HG02885 (cell line): Measurements from ENCODE around the gene OCIAD1.
"Not testable (repeated sequence)": the region's sequence is repeated elsewhere in the genome, so short reads cannot be mapped to it uniquely, and the experiment has no call there.

Experiments used
- ATAC-seq: cut with Tn5 transposase; IDR thresholded peaks from one replicate; pipeline ENCODE4 v1.9.1; 2021; ENCODE audit warnings: mild to moderate bottlenecking; ENCODE audit not compliant: unreplicated experiment, poor library complexity

OCIAD1 gene

DNA sequence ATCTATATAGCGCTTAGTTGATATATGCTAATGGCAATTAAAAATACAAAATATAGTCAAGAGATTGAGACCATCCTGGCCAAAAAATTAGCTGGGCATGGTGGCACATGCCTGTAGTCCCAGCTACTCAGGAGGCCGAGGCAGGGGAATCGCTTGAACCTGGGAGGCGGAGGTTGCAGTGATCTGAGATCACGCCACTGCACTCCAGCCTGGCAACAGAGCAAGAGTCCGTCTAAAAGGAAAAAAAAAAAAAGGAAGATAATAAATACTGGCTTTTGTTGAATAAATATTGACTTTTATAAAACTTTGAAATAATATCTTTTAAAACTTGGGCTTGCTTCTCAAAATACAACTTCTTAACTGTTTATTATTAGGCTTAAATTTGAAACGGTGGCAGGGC lies 14.6 kb upstream of the OCIAD1 start:
- not testable (repeated sequence) for ATAC-seq

DNA sequence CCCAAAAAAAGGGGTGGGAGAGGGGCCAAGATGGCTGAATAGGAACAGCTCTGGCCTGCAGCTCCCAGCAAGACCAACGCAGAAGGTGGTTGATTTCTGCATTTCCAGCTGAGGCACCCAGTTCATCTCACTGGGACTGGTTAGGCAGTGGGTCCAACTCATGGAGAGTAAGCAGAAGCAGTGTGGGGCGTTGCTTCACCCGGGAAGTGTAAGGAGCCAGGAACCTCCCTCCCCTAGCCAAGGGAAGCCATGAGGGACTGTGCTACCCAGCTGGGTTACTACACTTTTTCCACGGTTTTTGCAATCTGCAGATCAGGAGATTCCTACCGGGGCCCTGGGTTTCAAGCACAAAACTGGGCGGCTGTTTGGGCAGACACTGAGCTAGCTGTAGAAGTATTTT lies 13.9 kb upstream of the OCIAD1 start:
- ATAC-seq: no peak

DNA sequence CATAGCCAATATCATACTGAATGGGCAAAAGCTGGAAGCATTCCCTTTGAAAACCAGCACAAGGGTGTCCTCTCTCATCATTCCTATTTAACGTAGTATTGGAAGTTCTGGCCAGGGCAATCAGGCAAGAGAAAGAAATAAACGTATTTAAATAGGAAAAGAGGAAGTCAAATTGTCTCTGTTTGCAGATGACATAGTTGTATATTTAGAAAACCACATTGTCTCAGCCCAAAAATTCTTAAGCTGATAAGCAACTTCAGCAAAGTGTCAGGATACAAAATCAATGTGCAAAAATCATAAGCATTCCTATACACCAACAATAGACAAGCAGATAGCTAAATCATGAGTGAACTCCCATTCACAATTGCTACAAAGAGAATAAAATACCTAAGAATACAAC lies 9.5 kb upstream of the OCIAD1 start:
- not testable (repeated sequence) for ATAC-seq

DNA sequence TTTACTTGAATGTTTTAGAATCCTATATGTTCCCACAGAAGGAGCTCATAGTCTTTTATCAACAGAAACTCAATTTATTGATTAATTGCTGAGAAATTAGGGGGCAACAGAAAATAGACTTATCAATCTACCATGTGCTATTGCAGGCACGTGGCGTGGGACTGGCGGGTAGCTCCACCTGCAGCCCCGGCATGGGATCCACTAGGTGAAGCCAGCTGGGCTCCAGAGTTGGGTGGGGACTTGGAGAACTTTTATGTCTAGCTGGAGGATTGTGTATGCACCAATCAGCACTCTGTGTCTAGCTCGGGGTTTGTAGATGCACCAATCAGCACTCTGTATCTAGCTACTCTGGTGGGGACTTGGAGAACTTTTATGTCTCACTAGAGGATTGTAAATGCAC lies 3.3 kb upstream of the OCIAD1 start:
- no peak for ATAC-seq

DNA sequence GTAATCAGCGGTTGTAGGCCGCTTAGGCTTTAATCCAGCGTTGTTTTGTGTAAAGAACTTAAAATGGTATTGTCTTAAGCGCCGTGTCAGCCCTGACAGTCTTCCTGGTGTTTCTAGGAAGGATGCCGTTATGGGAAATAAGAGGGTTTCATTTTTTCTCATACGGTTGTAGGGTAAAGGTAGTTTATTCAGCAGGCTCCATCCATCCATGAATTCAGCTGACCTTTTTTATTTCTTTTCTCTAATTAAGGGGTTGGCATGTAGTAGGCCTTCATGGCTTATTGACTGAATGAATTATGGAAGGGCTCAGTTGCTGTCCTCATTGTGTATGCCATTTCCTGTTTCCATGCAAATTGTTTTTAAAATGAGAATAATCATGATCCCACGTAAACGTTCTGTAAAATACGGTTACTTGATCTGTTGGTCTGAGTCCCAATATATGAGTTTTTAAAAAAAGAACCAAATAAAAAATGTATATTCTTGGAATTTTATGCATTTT lies 693 bp downstream of the OCIAD1 start:
- ATAC-seq: no peak

DNA sequence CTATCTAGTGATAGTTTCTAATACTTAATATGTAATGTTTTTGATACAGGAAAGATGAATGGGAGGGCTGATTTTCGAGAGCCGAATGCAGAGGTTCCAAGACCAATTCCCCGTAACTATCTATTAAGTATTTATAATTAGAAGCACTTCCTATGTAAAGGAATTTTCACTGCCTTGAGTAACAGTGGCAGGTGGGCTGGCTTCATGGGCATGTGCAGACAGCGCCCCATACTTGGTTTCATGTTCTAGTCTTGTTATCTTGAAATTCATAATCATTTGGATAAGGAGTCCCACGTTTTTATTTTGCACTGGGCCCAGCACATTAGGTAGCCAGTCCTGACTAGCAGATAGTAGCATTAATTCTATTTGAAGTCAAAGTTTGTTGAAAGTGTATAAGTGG lies 1.7 kb downstream of the OCIAD1 start:
- ATAC-seq: no peak

DNA sequence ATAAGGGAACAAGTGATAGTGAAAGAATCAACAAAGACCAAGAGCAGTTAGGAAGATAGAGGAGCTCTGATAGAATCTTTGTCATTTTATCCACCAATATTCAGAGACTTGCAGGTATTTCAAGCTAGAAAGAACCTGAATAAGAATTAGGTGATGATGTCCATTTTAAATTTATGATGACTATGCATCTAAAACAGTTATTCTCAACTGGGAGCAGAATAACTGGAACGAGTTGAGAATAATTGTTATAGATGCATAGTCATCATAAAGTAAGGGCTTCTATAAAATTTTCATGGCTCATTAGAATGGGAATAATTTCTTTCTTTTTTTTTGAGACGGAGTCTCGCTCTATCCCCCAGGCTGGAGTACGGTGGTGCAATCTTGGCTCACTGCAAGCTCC lies 5.8 kb downstream of the OCIAD1 start:
- no peak for ATAC-seq

DNA sequence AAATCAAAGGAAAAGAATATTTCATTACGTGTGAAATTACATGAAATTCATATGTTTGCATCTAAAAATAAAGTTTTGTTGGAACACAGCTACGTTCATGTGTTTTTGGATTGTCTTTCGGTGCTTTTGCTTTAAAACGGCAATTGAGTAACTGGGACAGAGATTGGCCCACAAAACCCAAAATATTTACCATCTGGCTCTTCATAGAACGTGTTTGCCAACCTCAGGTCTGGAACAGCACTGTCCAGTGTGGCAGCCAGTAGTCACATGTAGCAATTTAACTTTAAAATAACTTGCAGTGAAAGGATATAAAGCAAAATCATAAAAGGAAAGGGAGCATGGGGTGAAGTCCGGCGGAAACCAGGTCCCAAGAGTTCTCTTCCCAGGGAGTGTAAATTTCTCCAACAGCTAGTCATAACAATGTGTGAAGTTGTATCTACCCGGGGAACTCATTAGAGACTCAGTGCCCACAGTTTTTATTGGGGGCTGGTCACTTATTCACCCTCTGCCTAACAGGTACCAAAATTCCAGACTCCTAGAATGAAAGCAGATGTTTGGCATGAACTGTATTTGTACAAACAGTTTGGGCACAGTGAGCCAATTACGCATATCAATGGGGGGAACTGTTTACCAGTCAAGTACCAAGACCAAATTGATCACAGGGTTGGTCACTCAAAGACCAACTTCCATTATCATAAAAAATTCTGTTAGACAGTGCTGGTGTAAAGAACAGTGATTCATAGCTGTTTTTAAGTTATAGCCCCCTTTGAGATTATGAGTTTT lies 10.3 kb downstream of the OCIAD1 start:
- no peak for ATAC-seq

DNA sequence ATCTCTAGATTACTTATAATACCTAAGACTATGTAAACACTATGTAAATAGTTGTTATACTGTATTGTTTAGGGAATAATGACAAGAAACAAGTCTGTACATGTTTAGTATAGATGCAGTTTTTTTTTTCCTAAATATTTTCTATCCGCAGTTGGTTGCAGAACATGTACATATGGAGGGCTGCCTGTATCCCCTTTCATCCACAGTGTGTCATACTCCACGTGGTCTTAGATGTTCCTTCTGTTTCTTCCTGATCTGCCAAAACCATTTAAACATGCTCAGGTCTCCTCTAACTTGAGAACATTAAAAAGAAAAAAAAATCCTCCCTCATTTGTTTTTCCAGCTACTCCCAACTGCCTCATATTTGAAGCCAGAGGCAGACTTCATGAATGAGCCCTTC lies 14.0 kb downstream of the OCIAD1 start:
- ATAC-seq: no peak

DNA sequence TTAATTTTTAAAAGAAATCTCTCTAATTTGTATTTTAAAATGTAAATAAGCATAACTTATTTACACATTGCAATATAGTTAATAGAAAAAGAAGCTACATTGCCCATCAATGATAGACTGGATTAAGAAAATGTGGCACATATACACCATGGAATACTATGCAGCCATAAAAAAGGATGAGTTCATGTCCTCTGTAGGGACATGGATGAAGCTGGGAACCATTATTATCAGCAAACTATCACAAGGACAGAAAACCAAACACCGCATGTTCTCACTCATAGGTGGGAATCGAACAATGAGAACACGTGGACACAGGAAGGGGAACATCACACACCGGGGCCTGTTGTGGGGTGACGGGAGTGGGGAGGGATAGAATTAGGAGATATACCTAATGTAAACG lies 17.9 kb downstream of the OCIAD1 start:
- ATAC-seq: not testable (repeated sequence)

DNA sequence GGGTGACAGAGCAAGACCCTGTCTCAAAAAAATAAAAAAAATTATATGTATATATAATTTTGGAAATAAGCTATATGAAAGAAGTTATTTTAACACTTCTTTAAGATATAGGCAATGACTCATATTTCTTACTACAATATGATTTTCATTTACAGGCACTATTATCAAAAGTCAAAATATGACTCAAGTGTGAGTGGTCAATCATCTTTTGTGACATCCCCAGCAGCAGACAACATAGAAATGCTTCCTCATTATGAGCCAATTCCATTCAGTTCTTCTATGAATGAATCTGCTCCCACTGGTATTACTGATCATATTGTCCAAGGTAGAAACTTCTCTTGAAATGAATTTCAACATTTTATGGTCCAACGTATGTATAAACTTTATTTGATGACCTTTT lies 20.8 kb downstream of the OCIAD1 start:
- no peak for ATAC-seq

DNA sequence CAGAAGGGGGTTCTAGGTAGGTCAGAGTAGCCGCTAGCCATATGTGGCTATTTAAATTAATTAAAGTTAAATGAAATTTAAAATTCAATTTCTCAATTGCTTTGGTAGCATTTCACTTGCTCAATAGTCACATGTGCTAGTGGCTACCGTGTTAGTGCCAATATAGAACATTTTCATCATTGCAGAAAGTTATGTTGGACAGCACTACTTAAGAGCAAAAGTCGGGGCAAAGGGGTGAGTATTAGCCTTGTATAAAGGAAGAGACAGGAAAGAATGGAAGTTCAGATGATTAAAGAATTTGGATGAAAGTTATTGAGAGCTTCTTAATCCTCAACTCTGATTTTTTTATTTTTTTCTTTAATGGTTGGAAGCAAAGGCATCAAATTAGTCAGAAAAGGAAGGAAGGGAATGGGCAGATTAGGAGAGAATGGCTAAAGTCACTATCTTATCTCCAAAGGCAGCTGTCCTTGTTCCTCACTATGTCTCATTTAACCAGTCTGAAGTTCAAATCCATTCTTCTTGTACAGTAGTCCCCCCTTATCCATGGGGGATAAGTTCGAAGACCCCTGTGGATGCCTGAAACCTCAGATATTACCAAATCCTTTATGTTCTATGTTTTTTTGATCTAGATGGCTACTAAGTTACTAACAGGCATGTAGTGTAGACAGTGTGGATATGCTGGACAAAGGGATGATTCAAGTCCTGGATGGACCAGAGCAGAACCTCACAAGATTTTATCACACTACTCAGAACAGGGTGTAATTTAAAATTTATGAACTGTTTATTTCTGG lies 22.9 kb downstream of the OCIAD1 start:
- ATAC-seq: no peak

DNA sequence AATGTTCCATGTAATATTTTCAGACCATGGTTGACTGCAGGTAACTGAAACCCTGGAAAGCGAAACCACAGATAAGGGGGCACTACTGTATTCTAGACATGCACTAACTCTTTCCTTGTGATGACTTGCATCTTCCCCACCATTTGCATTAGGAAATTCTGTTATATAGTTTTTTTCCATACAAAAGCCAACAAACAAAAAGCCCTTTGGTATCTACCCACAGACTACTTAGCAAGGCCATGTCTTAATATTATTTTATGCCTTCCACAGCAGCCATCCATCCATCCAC lies 23.5 kb downstream of the OCIAD1 start:
- no peak for ATAC-seq

DNA sequence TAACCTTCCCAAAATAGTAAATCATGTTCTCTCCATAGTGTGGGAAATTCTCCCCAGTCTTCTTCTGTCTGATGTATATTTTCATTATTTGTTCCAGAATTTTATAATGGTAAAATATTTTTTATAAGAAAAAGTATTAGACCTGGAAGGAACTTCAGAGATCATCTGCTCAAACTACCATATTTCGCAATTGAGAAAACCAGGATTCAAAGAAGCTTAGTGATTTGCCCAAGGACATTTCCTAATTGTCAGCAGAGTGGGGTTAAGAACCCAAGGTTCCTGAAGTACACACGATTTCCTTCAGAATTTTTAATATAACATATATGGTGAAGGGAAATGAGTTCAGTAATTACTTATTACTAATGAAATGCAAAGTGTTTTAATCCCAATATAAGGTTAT lies 24.1 kb downstream of the OCIAD1 start:
- no peak for ATAC-seq

DNA sequence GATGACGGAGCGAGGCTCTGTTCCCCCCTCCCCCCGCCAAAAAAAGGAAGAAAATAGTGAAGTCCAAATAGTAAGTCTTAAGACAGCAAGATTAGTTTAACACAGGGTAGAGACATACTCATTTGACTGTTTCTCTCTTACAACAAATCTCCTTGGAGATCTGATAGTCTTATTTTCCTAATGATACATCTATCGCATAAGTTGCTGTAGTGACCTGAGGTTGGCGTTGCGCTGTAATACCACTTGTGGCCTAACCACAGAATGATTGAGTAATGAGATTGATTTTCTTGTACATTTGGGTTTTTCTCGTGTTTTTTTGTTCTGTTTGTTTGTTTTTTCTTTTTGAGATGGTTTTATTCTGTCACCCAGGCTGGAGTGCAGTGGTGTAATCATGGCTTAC lies 27.2 kb downstream of the OCIAD1 start:
- ATAC-seq: no peak

DNA sequence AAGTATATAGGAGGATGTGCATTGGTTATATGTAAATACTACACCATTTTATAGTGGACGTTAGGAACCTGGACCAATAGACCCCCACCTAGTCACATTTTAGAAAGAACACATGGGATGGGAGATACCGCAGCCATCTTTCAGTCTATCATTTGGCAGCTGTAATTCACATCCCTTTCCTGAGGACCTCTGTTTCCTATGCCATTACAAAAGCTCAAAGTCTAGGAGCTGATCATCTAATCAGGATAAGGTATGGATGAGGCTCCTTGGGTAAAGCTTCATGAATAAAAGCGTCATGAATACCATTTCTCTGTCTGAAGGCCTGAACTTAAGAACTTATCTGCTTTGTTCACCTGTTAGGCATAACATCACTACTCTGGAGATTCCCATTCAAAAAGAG lies 31.1 kb downstream of the OCIAD1 start:
- no peak for ATAC-seq

DNA sequence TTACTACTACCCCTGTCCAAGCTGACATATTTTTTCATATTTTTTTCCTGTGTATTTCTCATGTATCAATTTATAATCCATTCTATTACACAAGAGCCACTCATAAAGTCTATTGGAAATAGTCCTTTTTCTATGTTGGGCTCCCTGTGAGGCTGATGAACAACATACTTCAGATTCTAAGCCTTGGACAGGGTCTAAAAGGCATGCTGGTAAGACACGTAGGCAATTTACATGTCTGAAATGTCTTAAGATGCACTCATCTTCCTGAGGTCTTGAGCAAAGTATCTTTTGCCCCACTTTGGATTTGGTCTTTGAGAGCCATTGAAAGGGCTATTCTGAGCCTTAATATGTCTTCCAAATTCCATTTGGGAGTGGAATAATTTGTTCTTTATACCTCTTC lies 31.8 kb downstream of the OCIAD1 start:
- ATAC-seq: no peak

DNA sequence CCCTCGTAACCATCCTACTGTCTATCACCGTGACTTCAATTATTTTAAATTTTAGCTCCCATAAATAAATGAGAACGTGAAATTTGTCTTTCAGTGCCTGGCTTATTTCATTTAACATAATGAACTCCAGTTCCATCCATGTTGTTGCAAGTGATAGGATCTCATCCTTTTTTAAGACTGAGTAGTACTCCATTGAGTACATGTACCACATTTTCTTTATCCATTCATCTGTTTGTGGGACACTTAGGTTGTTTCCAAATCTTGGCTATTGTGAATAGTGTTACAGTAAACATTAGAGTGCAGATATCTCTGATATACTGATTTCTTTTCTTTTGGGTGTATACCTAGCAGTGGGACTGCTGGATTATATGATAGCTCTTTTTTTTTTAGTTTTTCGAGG lies 32.8 kb downstream of the OCIAD1 start:
- no peak for ATAC-seq

DNA sequence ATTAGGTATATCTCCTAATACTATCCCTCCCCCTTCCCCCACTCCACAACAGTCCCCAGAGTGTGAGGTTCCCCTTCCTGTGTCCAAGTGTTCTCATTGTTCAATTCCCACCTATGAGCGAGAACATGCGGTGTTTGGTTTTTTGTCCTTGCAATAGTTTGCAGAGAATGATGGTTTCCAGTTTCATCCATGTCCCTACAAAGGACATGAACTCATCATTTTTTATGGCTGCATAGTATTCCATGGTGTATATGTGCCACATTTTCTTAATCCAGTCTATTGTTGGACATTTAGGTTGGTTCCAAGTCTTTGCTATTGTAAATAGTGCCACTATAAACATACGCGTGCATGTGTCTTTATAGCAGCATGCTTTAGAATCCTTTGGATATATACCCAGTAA lies 33.8 kb downstream of the OCIAD1 start:
- ATAC-seq: not testable (repeated sequence)

DNA sequence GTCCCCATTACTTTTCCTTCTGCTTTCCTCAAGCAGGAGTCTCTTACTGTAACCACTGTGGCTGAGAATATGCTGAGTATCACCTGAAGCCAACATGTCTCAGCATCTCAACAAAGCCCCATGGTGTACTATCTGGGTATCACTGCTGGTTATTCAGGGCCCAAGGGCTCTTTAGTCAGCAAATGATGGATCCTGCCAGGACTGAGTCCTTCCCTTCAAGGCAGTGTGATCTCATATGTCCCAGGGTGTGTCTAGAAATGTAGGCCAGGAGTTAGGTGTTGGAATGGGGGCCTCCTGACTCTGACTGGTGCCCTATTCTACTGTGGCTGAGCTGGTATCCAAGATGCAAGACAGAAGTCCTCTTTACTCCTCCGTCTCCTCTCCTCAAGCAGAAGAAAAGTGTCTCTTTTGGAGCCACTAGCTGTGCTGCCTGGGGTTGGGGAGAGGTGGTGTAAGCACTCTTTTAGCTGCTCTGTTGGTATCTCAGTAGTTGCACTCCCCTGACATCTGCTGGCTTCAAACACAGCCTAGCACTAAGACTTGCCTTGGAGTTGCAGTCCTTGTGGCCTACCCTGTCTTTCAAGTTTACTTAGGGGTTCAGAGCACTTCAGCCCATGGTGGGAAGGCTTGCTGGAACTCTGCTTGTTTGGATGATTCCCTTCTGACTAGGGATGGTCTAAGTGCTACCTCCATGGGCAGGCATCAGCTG lies 47.1 kb downstream of the OCIAD1 start:
- ATAC-seq: no peak
